ENCODE results near the gene ADCK1.

- TF ChIP-seq, protein P1, sequence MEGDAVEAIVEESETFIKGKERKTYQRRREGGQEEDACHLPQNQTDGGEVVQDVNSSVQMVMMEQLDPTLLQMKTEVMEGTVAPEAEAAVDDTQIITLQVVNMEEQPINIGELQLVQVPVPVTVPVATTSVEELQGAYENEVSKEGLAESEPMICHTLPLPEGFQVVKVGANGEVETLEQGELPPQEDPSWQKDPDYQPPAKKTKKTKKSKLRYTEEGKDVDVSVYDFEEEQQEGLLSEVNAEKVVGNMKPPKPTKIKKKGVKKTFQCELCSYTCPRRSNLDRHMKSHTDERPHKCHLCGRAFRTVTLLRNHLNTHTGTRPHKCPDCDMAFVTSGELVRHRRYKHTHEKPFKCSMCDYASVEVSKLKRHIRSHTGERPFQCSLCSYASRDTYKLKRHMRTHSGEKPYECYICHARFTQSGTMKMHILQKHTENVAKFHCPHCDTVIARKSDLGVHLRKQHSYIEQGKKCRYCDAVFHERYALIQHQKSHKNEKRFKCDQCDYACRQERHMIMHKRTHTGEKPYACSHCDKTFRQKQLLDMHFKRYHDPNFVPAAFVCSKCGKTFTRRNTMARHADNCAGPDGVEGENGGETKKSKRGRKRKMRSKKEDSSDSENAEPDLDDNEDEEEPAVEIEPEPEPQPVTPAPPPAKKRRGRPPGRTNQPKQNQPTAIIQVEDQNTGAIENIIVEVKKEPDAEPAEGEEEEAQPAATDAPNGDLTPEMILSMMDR (IDR thresholded peaks at IDR 0.05; ENCODE audit: extremely low read depth in 1 of 2, insufficient read depth in 1 of 2, low read depth in 1 of 2, low read length in 2 of 2) = no peak
- no peak for TF ChIP-seq EZH2 (IDR thresholded peaks at IDR 0.05; ENCODE audit: borderline replicate concordance, low read depth, low read length, severe bottlenecking)
- no peak for TF ChIP-seq MYC (IDR thresholded peaks at IDR 0.05; ENCODE audit: low read depth, low read length)
- TF ChIP-seq POLR2AphosphoS5 (IDR thresholded peaks at IDR 0.05; ENCODE audit: insufficient read depth, low read depth, low read length) = no peak
- no peak for TF ChIP-seq POLR2A (IDR thresholded peaks at IDR 0.05; ENCODE audit: low read depth, low read length)
- no peak for TF ChIP-seq GATA2 (IDR thresholded peaks at IDR 0.05; ENCODE audit: insufficient read depth, insufficient read length, low read depth, low read length)
- TF ChIP-seq JUN (IDR thresholded peaks at IDR 0.05; ENCODE audit: borderline replicate concordance, insufficient read depth, insufficient read length, low read depth) = no peak
- no peak for TF ChIP-seq MAX (IDR thresholded peaks at IDR 0.05; ENCODE audit: insufficient read depth, insufficient read length)
- no peak for TF ChIP-seq FOS (IDR thresholded peaks at IDR 0.05; ENCODE audit: borderline replicate concordance, insufficient read depth, low read length)
These were observed 113.0 kb downstream of the ADCK1 start for GRCh38 chr14:77912754-77913556.
